DMS114 treated with DMSO at 0.1 percent for 48 hours (cell line): ENCODE data around the gene TEX30.
"Not testable (repeated sequence)": the region's sequence is repeated elsewhere in the genome, so short reads cannot be mapped to it uniquely, and the experiment has no call there.

Experiments used
- DNase-seq: peaks from one replicate; lab custom pipeline; 2025; ENCODE audit not compliant: unreplicated experiment; lab: John Stamatoyannopoulos, UW

The TEX30 gene

GRCh38 chr13:102773441-102774213 is at the start of gene TEX30:
Gene TEX30 (minus strand): TSS chr13:102773786. CDS start chr13:102770026, 3,760 bp downstream.
- peak; percentile 36 for DNase-seq

GRCh38 chr13:102817907-102818306 is 44.3 kb upstream of the TEX30 start:
- DNase-seq: no peak

GRCh38 chr13:102817241-102817640 is 43.7 kb upstream of the TEX30 start:
- DNase-seq: no peak

- no peak for DNase-seq
Measured at GRCh38 chr13:102816708-102817107, 43.1 kb upstream of the TEX30 start.

GRCh38 chr13:102815788-102816187 is 42.2 kb upstream of the TEX30 start:
- no peak for DNase-seq

GRCh38 chr13:102814793-102815192 is 41.2 kb upstream of the TEX30 start:
- no peak for DNase-seq

- DNase-seq: no peak
Measured at GRCh38 chr13:102814025-102814607, 40.5 kb upstream of the TEX30 start.

- DNase-seq: no peak
Measured at GRCh38 chr13:102812611-102813287, 39.2 kb upstream of the TEX30 start.

- no peak for DNase-seq
Measured at GRCh38 chr13:102807699-102808098, 34.1 kb upstream of the TEX30 start.

- DNase-seq: no peak
Measured at GRCh38 chr13:102805680-102806079, 32.1 kb upstream of the TEX30 start.

GRCh38 chr13:102800145-102801041 is 26.8 kb upstream of the TEX30 start:
- DNase-seq: peak; percentile 19

- no peak for DNase-seq
Measured at GRCh38 chr13:102799426-102800144, 26.0 kb upstream of the TEX30 start.

GRCh38 chr13:102798581-102799425 is 25.2 kb upstream of the TEX30 start, which contains the start of the genes BIVM and POGLUT2:
Gene BIVM (plus strand): TSS chr13:102799119. CDS start chr13:102807268, 8,149 bp downstream.
Gene POGLUT2 (minus strand): TSS chr13:102798976. CDS start chr13:102798670, 306 bp downstream.
- peak; percentile 81 for DNase-seq

- no peak for DNase-seq
Measured at GRCh38 chr13:102793611-102794355, 20.2 kb upstream of the TEX30 start.

GRCh38 chr13:102792396-102792795 is 18.8 kb upstream of the TEX30 start:
- no peak for DNase-seq

GRCh38 chr13:102788683-102789082 is 15.1 kb upstream of the TEX30 start:
- DNase-seq: no peak

GRCh38 chr13:102784483-102784882 is 10.9 kb upstream of the TEX30 start:
- no peak for DNase-seq

GRCh38 chr13:102781591-102781990 is 8.0 kb upstream of the TEX30 start:
- no peak for DNase-seq

GRCh38 chr13:102780656-102781055 is 7.1 kb upstream of the TEX30 start:
- not testable (repeated sequence) for DNase-seq
